ENCODE data around the gene CNOT6L.

GRCh38 chr4:77802402-77802801 lies 16.8 kb downstream of the CNOT6L start:
- no peak for TF ChIP-seq CTCF (IDR thresholded peaks at IDR 0.05; ENCODE audit: low read depth, low read length, poor library complexity, severe bottlenecking)
- no peak for TF ChIP-seq EZH2phosphoT487 (IDR thresholded peaks at IDR 0.05; ENCODE audit: borderline replicate concordance, low read length)

All from DOHH2 (cell line).